WTC11 (cell line): ENCODE measurements around the gene TDRKH.

Experiments
- ATF1 ChIP-seq: sonication (generic); formaldehyde crosslinking; IDR thresholded peaks from 2 replicates; pipeline ENCODE4 v1.8.1; 2023; ENCODE audit warnings: mild to moderate bottlenecking, moderate library complexity, missing genetic modification reagents
- ELF4 ChIP-seq: sonication (generic); formaldehyde crosslinking; IDR thresholded peaks from 2 replicates; pipeline ENCODE4 v1.8.1; 2022; ENCODE audit warnings: low read depth, mild to moderate bottlenecking, moderate library complexity, missing genetic modification reagents
- MXD4 ChIP-seq: fragments of 250-450 bp; sonication (Bioruptor Pico); IDR thresholded peaks from 2 replicates; pipeline ENCODE4 v1.8.0; 2021; ENCODE audit warnings: mild to moderate bottlenecking, moderate library complexity, borderline replicate concordance
- NR2C2 ChIP-seq: sonication (generic); formaldehyde crosslinking; IDR thresholded peaks from 2 replicates; pipeline ENCODE4 v1.8.0; 2022; ENCODE audit warnings: mild to moderate bottlenecking, missing genetic modification reagents
- SMAD4 ChIP-seq: sonication (generic); formaldehyde crosslinking; IDR thresholded peaks from 2 replicates; pipeline ENCODE4 v1.8.0; 2022; ENCODE audit warnings: mild to moderate bottlenecking, missing genetic modification reagents
- ZSCAN18 ChIP-seq: fragments of 250-450 bp; sonication (Bioruptor Pico); IDR thresholded peaks from 2 replicates; pipeline ENCODE4 v2.1.2; 2022; ENCODE audit warnings: mild to moderate bottlenecking, moderate library complexity
- TF ChIP-seq, protein P1 (sequence below): fragments of 200-600 bp; IDR thresholded peaks from 2 replicates; pipeline ENCODE4 v1.8.0; 2022; ENCODE audit warnings: antibody characterized with exemption
- TF ChIP-seq, protein P2 (sequence below): sonication (generic); formaldehyde crosslinking; IDR thresholded peaks from 2 replicates; pipeline ENCODE4 v1.8.0; 2022; ENCODE audit warnings: mild to moderate bottlenecking, missing genetic modification reagents
- TF ChIP-seq, protein P3 (sequence below): sonication (generic); formaldehyde crosslinking; IDR thresholded peaks from 2 replicates; pipeline ENCODE4 v1.8.0; 2022; ENCODE audit warnings: mild to moderate bottlenecking, missing genetic modification reagents

- TF ChIP-seq, protein P1, sequence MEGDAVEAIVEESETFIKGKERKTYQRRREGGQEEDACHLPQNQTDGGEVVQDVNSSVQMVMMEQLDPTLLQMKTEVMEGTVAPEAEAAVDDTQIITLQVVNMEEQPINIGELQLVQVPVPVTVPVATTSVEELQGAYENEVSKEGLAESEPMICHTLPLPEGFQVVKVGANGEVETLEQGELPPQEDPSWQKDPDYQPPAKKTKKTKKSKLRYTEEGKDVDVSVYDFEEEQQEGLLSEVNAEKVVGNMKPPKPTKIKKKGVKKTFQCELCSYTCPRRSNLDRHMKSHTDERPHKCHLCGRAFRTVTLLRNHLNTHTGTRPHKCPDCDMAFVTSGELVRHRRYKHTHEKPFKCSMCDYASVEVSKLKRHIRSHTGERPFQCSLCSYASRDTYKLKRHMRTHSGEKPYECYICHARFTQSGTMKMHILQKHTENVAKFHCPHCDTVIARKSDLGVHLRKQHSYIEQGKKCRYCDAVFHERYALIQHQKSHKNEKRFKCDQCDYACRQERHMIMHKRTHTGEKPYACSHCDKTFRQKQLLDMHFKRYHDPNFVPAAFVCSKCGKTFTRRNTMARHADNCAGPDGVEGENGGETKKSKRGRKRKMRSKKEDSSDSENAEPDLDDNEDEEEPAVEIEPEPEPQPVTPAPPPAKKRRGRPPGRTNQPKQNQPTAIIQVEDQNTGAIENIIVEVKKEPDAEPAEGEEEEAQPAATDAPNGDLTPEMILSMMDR = no peak
- TF ChIP-seq ZSCAN18 (CRISPR knock-in tag) (no peak), MXD4 (CRISPR knock-in tag) (no peak), ATF1 (no peak), ELF4 (CRISPR knock-in tag) (no peak), NR2C2 (CRISPR knock-in tag) (no peak), SMAD4 (CRISPR knock-in tag) (no peak)
- TF ChIP-seq, protein P2, sequence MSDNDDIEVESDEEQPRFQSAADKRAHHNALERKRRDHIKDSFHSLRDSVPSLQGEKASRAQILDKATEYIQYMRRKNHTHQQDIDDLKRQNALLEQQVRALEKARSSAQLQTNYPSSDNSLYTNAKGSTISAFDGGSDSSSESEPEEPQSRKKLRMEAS (CRISPR knock-in tag) = no peak
- TF ChIP-seq, protein P3, sequence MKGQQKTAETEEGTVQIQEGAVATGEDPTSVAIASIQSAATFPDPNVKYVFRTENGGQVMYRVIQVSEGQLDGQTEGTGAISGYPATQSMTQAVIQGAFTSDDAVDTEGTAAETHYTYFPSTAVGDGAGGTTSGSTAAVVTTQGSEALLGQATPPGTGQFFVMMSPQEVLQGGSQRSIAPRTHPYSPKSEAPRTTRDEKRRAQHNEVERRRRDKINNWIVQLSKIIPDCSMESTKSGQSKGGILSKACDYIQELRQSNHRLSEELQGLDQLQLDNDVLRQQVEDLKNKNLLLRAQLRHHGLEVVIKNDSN (CRISPR knock-in tag) = no peak
Observed at GRCh38 chr1:151837197-151837596, 46.9 kb upstream of the TDRKH start.
